Activated CD8-positive, alpha-beta T cell treated with anti-CD3 and anti-CD28 coated beads for 36 hours (primary cell): Measurements from ENCODE around the gene DKC1. TPM values are rescaled to one million over a fixed set of nuclear protein-coding genes. Genes with fewer than 3 reads are reported as not detected.
A peak's percentile ranks its signal among the peaks of the same experiment; 100 is the strongest.

ENCODE experiments used
- ATAC-seq: fragments of 200-7000 bp; cut with Tn5 transposase; one replicate; pipeline ENCODE4 v1.10.0; 2021; ENCODE audit warnings: mild to moderate bottlenecking, moderate library complexity
- CTCF ChIA-PET: fragments of 350-600 bp; sonication (Branson Sonifier 250); formaldehyde crosslinking; loops from one replicate; lab custom pipeline; 2021; ENCODE audit warnings: antibody characterized with exemption; lab: Charles Lee
- POLR2A ChIA-PET: fragments of 350-600 bp; sonication (Branson Sonifier 250); formaldehyde crosslinking; loops from one replicate; lab custom pipeline; 2021; ENCODE audit warnings: antibody characterized with exemption; lab: Charles Lee
- DNase-seq: peaks from one replicate; pipeline ENCODE4 v3.0.0-alpha.2; 2020
- H3K27ac Mint-ChIP-seq: one replicate; pipeline ENCODE4 v1.8.0; 2021; ENCODE audit warnings: mild to moderate bottlenecking, mixed read lengths
- H3K27me3 Mint-ChIP-seq: one replicate; pipeline ENCODE4 v1.8.0; 2021; ENCODE audit warnings: mixed read lengths
- H3K36me3 Mint-ChIP-seq: one replicate; pipeline ENCODE4 v1.8.0; 2021; ENCODE audit warnings: low read depth, mixed read lengths
- H3K4me1 Mint-ChIP-seq: one replicate; pipeline ENCODE4 v1.8.0; 2021; ENCODE audit warnings: low read depth, mixed read lengths
- H3K4me3 Mint-ChIP-seq: one replicate; pipeline ENCODE4 v1.8.0; 2021; ENCODE audit warnings: mild to moderate bottlenecking, moderate library complexity, mixed read lengths
- H3K9me3 Mint-ChIP-seq: one replicate; pipeline ENCODE4 v1.8.0; 2021; ENCODE audit warnings: mixed read lengths
- intact Hi-C: fragments of 100-400 bp; cut with micrococcal nuclease; formaldehyde crosslinking; loops from one replicate; pipeline ENCODE4 v1.10.0; 2022
- total RNA-seq, 2 experiments: library from RNA; stranded (reverse); gene quantifications; one replicate each; pipeline ENCODE4 v1.2.3, GENCODE V29; 2021
- TF ChIP-seq, protein P1 (sequence below): fragments of 200-600 bp; IDR thresholded peaks from one replicate; pipeline ENCODE4 v1.8.0; 2022; ENCODE audit warnings: antibody characterized with exemption, mild to moderate bottlenecking

DKC1 gene
- total RNA-seq, 2 experiments from 2014 or later: 132 to 138 TPM

DNA sequence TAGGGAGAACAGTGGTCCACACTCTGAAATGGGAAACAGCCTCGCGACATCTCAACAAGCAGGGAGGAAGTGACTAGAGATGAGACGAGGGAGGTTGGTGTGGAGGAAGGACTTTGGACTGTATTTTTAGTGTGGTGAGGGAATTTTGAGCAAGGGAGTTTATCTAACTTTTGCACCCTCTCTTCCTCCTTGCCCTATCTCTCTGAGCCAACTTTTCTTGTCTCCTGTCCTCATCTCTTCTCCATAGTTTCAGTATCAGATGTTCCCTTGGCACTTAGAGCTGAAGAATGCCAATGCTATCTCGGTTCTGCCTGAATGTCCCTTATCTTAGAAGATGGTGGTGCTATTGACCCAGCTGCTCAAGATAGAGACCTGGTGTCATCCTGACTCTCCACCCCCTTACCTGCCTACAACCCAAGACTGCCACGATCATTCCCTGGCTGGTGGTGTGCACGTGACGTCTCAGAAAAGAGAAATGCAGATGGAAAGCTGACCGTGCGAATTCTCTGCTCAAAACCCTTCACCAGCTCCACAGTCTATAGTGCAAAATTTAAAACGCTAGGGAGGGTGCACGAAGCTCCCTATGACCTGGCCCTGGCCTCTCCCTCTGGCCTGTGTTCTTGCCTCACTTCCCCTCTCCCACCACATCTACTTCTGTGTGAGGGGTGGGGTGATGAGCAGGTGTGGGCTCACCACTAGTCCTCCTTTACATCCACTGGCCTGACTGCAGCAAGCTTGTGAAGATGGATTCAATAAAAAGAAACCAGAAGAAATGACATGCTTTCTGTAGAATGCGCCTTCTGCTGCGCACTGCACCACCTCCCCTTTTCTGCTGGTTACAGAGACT lies 21.7 kb downstream of the DKC1 start:
- Mint-ChIP-seq H3K4me3 (peak overlapping the region; percentile 35), H3K4me1 (peaks cover 20% of the 10 kb centered on the region), H3K9me3 (no peaks in the 10 kb centered on the region), H3K36me3 (peaks cover 5% of the 10 kb centered on the region), H3K27ac (peak overlapping the region; percentile 58), H3K27me3 (no peaks in the 10 kb centered on the region)
- TF ChIP-seq, protein P1, sequence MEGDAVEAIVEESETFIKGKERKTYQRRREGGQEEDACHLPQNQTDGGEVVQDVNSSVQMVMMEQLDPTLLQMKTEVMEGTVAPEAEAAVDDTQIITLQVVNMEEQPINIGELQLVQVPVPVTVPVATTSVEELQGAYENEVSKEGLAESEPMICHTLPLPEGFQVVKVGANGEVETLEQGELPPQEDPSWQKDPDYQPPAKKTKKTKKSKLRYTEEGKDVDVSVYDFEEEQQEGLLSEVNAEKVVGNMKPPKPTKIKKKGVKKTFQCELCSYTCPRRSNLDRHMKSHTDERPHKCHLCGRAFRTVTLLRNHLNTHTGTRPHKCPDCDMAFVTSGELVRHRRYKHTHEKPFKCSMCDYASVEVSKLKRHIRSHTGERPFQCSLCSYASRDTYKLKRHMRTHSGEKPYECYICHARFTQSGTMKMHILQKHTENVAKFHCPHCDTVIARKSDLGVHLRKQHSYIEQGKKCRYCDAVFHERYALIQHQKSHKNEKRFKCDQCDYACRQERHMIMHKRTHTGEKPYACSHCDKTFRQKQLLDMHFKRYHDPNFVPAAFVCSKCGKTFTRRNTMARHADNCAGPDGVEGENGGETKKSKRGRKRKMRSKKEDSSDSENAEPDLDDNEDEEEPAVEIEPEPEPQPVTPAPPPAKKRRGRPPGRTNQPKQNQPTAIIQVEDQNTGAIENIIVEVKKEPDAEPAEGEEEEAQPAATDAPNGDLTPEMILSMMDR: no peak
- ChIA-PET POLR2A (interaction anchor here (0.7 to 1.4 kb wide), 2 partner anchors 8 to 12 kb away, joined by 3 to 6 read pairs; no protein-coding TSS in a partner anchor), CTCF (interaction anchor here (1.1 kb wide), 1 partner anchor 14 kb away, joined by 3 read pairs; no protein-coding TSS in a partner anchor)
- ATAC-seq (no peak), DNase-seq (no peak)
- intact Hi-C loops: no loop called here

DNA sequence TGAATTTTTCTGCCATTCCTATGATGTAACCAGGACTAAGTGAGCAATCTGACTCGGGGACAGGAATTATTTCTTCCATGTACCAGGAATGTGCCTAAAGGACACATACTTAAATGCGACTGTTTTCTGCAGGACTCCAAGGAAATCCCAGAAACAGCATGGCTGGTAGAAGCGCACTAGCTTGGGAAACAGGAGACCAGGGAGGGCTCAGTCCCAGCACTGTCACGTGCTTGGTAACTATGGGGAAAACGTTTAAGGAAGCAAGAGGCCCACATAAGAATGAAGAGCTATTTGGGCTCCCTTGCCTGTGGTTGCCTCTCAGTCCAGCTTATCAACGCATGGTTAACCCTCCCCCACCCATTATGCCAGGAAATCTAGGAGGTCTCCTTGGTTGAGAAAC lies 23.1 kb downstream of the DKC1 start:
- intact Hi-C loops: no loop called here
- TF ChIP-seq, protein P1: no peak
- no peaks in the 10 kb centered on the region for H3K27me3 Mint-ChIP-seq

DNA sequence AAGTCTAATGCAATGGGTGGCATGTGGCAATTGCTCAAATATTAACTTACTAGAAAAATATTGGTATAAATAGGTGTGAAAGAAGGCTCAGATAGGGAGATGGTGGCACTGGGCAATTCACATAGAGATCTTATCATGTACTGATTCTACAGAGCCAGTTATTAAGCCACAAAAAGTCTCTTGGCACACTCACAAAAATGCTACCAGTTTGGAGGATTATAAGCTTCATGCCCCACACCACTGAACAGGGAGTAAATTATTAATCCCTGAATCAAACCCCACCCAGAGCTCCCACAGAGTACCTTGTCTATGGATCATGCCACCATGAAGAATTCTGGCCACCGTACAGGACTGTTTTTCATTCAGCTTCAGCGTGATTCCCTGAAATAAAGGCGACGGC lies 28.8 kb downstream of the DKC1 start:
- Mint-ChIP-seq H3K27ac (no peak overlapping the region), H3K36me3 (no peaks in the 10 kb centered on the region), H3K4me3 (no peak overlapping the region), H3K27me3 (no peaks in the 10 kb centered on the region), H3K4me1 (peaks cover 10% of the 10 kb centered on the region), H3K9me3 (no peaks in the 10 kb centered on the region)
- ChIA-PET POLR2A (interaction anchor here (0.7 to 2.0 kb wide), 3 partner anchors 10 to 15 kb away, joined by 3 to 7 read pairs (median 4); no protein-coding TSS in a partner anchor), CTCF (interaction anchor here (1.0 kb wide), 1 partner anchor 9 kb away, joined by 3 read pairs; no protein-coding TSS in a partner anchor)
- ATAC-seq (no peak), DNase-seq (no peak)
- TF ChIP-seq, protein P1: no peak
- intact Hi-C loops: no loop called here

More for the DNA sequence above, 23.1 kb downstream of the DKC1 start:
- no peak for DNase-seq
- Mint-ChIP-seq H3K27ac (no peak overlapping the region), H3K36me3 (peaks cover 5% of the 10 kb centered on the region), H3K4me3 (no peak overlapping the region), H3K4me1 (peaks cover 20% of the 10 kb centered on the region), H3K9me3 (no peaks in the 10 kb centered on the region)
- CTCF ChIA-PET: no interaction called here
- POLR2A ChIA-PET: no interaction called here
- ATAC-seq: no peak

DNA sequence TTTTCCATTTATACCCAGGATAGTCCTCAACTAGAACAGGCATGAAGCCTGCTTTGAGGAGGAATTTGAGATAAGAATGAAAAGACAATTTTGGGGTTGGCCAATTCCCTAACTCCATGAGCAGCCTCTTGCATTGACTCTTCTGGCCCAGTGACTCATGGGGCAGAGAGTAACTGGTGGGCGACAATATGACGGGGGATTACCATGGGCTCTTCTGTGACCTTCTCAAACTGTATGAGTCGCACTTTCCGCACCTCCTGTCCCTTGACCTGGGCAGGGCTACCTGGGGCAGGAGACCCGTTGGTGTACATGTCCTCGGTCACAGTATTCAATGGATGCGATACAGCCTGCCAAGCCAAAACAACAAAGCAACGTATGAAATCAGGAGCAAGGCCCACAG lies 29.3 kb downstream of the DKC1 start:
- Mint-ChIP-seq H3K9me3 (no peaks in the 10 kb centered on the region), H3K4me3 (no peak overlapping the region), H3K27ac (no peak overlapping the region), H3K36me3 (no peaks in the 10 kb centered on the region), H3K4me1 (peaks cover 13% of the 10 kb centered on the region), H3K27me3 (no peaks in the 10 kb centered on the region)
- ATAC-seq: peak; percentile 56
- peak; percentile 60 for DNase-seq
- intact Hi-C loops: no loop called here
- POLR2A ChIA-PET: interaction anchor here (2.0 kb wide), 1 partner anchor 16 kb away, joined by 7 read pairs; no protein-coding TSS in a partner anchor
- CTCF ChIA-PET: no interaction called here
- TF ChIP-seq, protein P1: no peak
